GM12873 (cell line): ENCODE results near the gene C6orf136.

Experiments used
- CTCF ChIP-seq: IDR thresholded peaks from 2 replicates; pipeline ENCODE4 v1.5.1; 2012; ENCODE audit warnings: low read depth, mild to moderate bottlenecking, moderate library complexity, low read length, control low read depth; ENCODE audit not compliant: insufficient read depth; ENCODE audit errors: missing control alignments

C6orf136 gene

GRCh38 chr6:30646450-30647241, at the start of gene C6orf136:
TSS of gene C6orf136 (plus strand) at chr6:30647133. CDS start at chr6:30647232, 99 bp downstream.
- no peak for TF ChIP-seq CTCF

DNA sequence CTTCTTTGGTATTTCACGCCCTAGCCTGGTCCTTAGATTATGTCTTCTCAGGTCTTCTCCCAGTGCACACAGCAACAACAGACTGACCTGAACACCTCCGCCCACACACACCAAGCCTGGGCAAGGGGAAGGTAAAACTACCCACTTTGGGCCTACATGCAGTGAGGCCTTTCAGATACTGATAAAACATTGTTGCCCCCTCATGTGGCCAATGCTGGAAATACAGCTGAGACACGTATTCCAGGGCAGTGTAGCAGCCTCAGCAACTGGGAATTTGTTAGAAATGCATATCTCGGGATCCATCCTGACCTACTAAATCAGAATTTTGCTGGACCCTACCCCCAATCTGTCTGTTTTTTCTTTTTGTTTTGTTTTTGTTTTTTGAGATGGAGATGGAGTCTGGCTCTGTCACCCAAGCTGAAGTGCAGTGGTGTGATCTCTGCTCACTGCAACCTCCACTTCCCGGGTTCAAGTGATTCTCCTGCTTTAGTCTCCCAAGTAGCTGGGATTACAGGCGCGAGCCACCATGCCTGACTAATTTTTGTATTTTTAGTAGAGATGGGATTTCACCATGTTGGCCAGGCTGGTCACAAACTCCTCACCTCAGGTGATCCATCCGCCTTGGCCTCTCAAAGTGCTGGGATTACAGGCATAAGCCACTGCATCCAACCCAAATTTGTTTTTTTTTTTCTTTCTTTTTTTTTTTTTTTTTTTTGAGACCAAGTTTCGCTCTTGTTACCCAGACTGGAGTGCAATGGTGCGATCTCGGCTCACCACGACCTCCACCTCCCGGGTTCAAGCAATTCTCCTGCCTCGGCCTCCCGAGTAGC, 49.4 kb upstream of the C6orf136 start:
- peak; percentile 85 for TF ChIP-seq CTCF

- no peak for TF ChIP-seq CTCF
Observed at GRCh38 chr6:30598912-30599624, 47.9 kb upstream of the C6orf136 start.

DNA sequence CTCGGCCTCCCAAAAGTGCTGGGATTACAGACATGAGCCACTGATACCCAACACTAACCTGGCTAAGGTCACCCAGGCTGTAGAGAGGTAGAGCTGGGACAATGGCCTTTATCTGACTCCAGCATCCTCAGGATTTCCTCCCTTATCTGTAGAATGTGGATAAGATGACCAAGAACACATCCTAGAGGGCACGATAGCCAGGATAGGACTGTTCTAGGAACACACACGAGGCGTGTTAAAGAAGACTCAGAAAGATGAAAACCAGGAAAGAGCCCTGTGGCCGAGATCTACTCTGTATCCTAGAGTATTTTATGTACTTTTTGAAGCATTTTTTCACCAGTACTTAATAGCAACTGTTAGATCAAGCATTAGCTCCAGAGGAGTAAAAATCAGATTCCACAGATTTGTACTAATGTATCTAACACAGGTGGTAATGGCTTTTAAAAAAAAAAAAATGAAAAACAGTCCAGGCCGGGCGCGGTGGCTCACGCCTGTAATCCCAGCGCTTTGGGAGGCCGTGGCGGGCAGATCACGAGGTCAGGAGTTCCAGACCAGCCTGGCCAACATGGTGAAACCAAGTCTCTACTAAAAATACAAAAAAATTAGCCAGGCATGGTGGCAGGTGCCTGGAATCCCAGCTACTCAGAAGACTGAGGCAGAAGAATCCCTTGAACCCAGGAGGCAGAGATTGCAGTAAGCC, 47.2 kb upstream of the C6orf136 start:
- no peak for TF ChIP-seq CTCF

DNA sequence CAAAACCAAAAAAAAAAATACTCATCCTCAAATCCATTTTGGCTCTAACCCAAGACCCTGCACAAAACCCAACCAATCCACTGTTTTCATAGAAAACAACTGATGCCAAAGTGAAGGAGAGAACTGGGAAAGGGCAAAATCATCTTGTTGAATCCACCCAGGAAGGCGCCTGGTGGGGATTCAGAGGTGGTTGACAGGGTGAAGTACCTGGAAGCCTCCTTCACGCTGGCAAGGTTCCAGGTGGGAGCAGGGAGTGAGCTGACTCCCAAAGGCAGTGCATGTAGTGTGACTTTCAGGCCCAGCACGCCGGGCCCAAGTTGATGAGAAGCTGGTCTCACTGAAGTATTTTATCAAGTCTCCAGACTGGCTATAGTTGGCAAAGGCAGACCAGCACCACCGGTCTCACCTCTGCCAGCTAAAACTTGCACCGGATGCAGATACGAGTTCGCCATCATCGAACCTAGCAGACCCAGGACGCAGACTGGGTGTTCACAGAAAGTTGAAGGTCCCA, 46.4 kb upstream of the C6orf136 start:
- no peak for TF ChIP-seq CTCF

DNA sequence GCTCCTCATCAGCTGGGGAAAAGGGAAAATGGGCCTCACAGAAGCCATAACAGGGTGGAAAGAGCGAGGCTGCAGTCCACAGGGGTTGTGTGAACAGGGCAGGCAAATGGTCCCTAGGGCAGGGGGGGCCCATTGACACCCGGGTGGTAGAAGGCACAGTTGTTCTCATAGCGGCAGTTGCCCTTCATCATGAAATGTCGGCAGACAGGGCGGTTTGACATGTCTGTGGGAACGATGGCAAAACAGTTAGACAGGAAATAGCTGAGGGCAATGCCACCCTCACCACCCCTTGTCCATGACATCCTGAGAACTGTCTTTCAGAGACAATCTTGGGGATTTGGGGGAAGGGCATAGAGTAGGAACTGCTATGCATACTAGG, 45.5 kb upstream of the C6orf136 start:
- TF ChIP-seq CTCF, result no peak
